GM19455 (cell line): ENCODE data around the gene USP36.
"Not testable (repeated sequence)": the region's sequence is repeated elsewhere in the genome, so short reads cannot be mapped to it uniquely, and the experiment has no call there.

Source experiments
- ATAC-seq: cut with Tn5 transposase; IDR thresholded peaks from one replicate; pipeline ENCODE4 v1.9.1; 2021; ENCODE audit not compliant: unreplicated experiment

Gene USP36

DNA sequence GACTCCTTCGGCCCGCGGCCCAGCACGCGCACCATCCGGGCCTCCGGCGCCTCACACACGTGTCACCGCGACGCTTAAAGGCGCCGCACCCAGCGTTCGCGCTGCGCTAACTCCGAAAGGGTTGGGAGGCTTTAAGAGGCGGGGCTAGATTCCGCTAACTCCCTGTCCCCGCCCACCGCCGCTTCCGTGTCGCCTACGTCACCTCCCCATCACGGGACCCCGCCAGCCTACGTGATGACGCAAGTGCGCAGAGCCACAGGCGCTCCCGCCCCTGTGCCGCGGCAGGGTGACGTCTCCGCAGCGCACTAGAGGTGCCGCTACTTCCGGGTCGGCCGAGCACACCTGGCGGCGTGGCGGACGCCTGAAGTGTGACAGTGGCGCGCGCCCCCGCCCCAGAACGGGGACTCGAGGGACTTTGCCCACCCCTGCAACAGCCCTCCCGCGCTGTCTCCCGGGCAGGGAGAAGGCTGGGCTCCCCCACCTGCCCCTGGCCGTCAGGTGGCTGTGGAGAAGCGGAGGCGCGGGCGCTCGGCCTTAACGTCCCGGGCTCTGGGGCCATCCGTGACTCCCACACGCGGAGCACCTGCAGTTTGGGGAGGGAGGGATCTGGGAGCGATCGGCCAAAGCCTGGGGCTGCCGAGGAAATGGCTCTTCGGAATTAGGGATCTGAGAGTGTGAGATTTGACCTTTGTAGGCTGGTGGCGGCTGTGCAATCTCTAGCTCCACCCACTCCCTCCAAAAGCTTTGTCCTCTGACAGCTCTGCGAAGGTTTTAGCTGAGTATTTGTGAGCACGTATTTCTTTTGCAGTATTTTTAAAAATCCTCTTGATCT, at the start of gene USP36:
USP36 (minus strand) TSS at position 35 of the 832 bp plus-strand sequence. CDS start 4,451 bp downstream, outside the sequence.
- peak; percentile 92 for ATAC-seq

GRCh38 chr17:78890096-78890495, 49.5 kb upstream of the USP36 start:
- ATAC-seq = not testable (repeated sequence)

DNA sequence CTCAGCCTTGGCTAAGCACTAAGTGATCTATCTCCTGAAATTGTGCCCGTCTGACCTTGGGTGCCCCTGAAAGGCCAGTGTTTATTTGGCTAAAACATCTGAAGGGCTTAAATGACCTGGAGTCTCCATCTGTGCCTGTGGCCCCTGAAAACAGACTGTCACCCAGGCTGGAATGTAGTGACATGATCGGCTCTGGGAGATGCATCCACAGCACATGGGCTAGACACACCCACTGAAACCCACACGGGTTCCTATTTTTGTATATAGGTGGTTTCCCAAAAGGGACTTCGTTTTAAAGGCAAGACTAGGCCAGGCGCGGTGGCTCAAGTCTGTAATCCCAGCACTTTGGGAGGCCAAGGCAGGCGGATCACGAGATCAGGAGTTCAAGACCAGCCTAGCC, 48.9 kb upstream of the USP36 start:
- no peak for ATAC-seq

DNA sequence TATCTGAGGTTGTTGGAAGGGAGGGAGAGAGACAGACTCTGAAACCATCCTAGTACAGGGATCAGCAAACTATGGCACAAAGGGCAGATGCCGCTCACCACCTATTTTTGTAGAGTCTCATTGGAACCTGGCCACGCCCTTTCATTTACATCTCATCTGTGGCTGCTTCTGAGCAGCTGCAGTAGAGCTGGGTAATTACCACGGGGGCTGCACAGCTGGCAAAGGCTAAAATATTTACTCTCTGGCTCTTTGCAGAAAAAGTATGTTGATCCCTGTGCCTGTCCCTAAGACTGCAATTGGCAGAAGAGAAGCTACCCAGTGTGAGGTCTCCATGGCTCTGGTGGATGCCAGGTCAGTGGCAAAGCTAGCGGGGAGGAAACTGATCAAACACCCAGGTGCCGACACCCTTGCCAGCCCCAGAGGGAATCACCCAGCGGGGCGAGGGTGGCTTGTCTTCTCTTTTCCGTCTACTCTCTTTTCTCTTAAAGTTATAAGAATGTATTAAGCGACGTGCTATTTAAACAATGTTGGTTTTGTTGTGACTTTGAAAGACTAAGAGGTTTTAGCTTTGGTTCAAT, 48.4 kb upstream of the USP36 start:
- no peak for ATAC-seq

GRCh38 chr17:78886954-78887353, 46.3 kb upstream of the USP36 start:
- ATAC-seq = no peak

- no peak for ATAC-seq
Observed at GRCh38 chr17:78885956-78886355, 45.3 kb upstream of the USP36 start.

- no peak for ATAC-seq
Observed at GRCh38 chr17:78884876-78885667, 44.5 kb upstream of the USP36 start.

- ATAC-seq = no peak
Observed at GRCh38 chr17:78884148-78884825, 43.7 kb upstream of the USP36 start.

DNA sequence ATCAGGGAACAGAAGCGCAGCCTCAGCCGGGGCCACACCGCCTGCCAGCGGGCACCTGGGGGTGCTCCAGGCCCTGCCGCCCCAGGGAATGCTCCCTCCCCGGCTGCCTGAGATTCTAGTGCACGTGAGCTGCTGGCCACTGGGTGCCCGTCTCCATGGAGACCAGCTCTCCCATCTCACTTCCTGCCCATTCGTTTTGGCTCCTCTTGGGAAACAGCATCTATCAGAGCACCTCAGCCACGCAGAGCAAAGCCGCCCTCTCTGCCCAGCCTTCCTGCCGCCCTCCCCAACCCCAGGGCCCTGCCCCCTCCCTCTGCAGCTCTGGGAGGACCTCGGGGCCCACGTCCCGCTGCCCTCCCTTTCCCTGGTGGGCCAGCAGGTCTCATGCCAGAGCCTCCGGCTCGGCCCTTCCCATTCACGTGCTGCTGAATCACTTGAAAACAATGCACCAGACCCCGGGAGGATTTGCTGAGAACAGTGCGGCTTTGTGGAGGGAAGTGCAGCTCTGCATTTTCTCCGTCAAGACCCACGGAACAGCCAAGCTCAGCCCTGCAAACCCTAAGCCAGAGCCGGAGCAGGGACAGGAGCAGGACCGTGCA, 43.0 kb upstream of the USP36 start:
- ATAC-seq = no peak

GRCh38 chr17:78883089-78883532, 42.5 kb upstream of the USP36 start:
- ATAC-seq = no peak

GRCh38 chr17:78882540-78883088, 42.0 kb upstream of the USP36 start:
- no peak for ATAC-seq

DNA sequence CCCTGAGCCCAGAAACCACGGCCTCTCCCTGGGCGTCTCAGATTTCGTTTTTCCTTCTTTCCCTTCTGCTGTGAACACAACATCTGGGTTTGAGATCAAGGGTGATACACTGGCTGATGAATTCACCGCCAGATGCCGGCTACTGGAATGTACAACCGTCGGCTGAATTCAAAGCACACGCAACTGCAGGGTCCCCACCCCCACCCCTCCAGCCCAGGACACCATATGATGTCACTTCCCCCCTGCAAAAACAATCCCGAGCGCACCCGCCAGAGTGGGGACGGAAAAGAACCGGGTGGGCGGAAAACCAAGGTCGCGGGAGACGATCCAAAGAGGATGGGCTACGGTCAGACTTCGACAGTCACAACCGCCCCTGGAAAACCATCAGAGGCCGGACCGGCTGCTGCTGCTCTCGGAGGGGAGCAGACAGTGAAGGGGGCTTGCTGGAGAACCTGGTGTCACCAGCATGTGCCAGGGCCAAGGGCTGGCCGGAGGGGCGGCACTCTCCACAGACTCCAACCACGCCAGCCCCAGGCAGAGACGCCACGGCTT, 39.1 kb upstream of the USP36 start:
- no peak for ATAC-seq

DNA sequence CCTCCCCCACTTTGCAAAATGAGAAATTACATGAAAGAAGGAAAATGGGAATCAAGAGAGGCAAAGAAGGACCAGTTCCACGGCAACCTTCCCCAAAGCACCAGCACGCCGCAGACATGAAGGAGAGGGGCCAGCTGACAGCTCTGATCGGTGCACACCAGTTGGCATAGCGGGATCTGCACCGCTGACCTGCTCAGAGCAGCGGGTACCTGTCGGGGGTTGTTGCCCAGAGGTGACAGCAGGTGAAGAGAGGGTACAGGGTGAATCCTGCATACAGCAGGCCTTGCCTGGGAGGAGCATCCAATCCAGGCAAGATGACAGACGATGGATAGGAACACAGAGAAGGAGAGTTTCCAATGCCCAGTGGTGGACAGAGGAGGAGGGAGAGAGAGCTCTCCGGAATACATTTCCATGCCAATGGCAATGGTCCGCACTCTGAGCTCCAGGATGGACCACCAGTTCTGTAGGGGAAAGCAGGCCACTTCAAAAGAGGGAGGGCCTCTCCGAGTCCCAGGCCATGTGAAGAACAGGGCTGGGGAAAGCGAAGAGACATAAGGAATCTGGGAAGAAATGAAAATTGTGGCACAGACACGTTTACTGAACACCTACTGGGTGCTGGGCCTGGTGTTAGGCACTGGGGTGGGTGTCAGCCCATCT, 38.4 kb upstream of the USP36 start:
- ATAC-seq = no peak

DNA sequence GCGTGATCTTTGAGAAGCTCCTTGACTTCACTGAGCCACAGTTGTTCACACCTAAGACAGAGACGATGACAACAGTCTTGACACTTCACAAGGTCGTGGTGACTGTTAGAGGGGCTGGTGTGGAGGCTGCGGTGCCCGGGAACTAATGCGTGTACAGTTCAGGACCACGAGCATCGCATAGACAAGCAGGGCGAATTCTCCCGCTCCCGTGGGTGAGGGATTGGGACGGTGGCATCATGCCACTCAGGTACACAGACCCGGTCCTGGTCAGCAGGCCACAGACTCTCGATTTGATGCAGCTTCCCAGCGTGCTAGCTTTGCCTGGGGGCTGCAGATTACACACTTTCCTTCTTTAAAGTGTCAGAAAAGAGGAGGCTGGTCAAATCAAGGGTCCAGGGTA, 37.6 kb upstream of the USP36 start:
- ATAC-seq = no peak

- not testable (repeated sequence) for ATAC-seq
Observed at GRCh38 chr17:78876954-78877517, 36.4 kb upstream of the USP36 start.

DNA sequence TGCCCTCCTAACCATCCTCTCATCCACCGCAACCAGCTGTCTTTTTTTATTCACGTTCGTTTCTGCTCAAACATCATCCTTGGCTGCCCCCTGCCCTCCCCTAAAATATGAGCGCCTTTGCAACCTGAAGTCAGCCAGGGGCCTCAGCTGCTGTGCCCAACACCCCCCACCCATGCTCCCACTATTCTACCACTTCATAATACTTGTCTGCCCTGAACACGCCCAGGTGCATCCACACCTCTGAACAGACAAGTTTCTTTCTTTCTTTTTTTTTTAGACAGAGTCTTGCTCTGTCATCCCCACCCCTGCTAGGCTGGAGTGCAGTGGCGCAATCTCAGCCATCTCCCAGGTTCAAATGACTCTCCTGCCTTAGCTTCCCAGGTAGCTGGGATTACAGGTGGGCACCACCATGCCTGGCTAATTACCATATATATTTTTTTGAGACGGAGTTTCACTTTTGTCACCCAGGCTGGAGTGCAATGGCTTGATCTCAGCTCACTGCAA, 35.5 kb upstream of the USP36 start:
- ATAC-seq = no peak

DNA sequence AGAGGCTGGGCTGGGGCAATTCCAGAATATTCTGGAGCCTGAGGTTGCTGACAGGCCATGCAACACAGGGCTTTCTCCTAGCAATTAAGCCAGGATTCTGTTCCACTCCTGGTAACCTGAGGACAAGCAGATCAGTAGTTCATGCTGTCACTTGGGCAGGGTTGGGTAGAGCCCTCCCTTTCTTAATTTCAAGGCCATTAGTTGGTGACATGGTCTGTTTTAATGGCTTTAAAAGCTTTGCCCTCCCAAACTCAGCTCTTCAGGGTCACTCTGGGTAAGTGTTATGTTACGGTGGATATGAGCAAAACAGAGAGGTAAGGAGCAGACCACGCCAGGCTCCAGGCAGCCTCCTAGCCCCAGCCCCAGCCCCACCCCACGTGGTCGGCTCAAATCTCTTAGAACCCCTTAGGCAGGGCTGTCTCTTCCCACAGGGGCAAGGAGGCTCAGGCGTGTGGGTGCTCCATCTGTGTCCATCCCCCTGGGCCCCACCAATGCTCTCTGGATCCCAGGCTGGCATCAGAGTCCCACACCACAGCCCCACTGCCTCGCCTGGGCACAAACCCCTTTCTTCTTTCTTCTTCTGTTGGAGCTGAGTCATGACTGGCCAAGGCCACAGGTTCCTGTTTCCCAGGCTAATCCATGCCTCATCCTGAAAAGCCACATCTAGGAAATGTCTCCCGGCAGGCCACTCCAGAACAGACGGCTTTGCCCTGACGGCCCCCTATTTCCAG, 34.9 kb upstream of the USP36 start:
- ATAC-seq = no peak
